WTC11 (cell line): ENCODE results near the gene MGMT. TPM values are rescaled to one million over a fixed set of nuclear protein-coding genes. Genes with fewer than 3 reads are reported as not detected.

Experiments
- ATAC-seq: fragments of 200-7000 bp; cut with Tn5 transposase; 2 replicates; pipeline ENCODE4 v1.10.0; 2021; ENCODE audit warnings: mild to moderate bottlenecking, moderate library complexity
- CTCF ChIA-PET: fragments of 300-600 bp; sonication (Branson Sonifier 250); formaldehyde crosslinking; loops from one replicate; lab custom pipeline; 2021; ENCODE audit warnings: antibody characterized with exemption; lab: Charles Lee
- POLR2A ChIA-PET: fragments of 350-600 bp; sonication (Branson Sonifier 250); formaldehyde crosslinking; loops from one replicate; lab custom pipeline; 2021; ENCODE audit warnings: antibody characterized with exemption; lab: Charles Lee
- DNase-seq: peaks from one replicate; pipeline ENCODE4 v3.0.0; 2021; ENCODE audit warnings: low spot score
- H3K27ac Mint-ChIP-seq: 2 replicates; pipeline ENCODE4 v1.8.0; 2021; ENCODE audit warnings: mixed read lengths
- H3K27me3 Mint-ChIP-seq: 2 replicates; pipeline ENCODE4 v1.8.0; 2021; ENCODE audit warnings: low read depth, mild to moderate bottlenecking, moderate library complexity, mixed read lengths
- H3K36me3 Mint-ChIP-seq: 2 replicates; pipeline ENCODE4 v1.8.0; 2021; ENCODE audit warnings: mixed read lengths
- H3K4me1 Mint-ChIP-seq: 2 replicates; pipeline ENCODE4 v1.8.0; 2022; ENCODE audit warnings: mixed read lengths
- H3K4me3 Mint-ChIP-seq: 2 replicates; pipeline ENCODE4 v1.8.0; 2021; ENCODE audit warnings: mild to moderate bottlenecking, moderate library complexity, mixed read lengths
- H3K9me3 Mint-ChIP-seq: 2 replicates; pipeline ENCODE4 v1.8.0; 2021; ENCODE audit warnings: mixed read lengths
- ARID4B ChIP-seq: sonication (generic); formaldehyde crosslinking; IDR thresholded peaks from 2 replicates; pipeline ENCODE4 v1.8.0; 2023; ENCODE audit warnings: missing genetic modification reagents, mild to moderate bottlenecking, borderline replicate concordance
- ATF3 ChIP-seq: sonication (generic); formaldehyde crosslinking; conservative IDR thresholded peaks from 2 replicates; pipeline ENCODE4 v1.8.1; 2022; ENCODE audit warnings: mild to moderate bottlenecking, missing genetic modification reagents
- CREB1 ChIP-seq: sonication (generic); formaldehyde crosslinking; IDR thresholded peaks from 2 replicates; pipeline ENCODE4 v1.8.0; 2023; ENCODE audit warnings: mild to moderate bottlenecking, missing genetic modification reagents
- CTCF ChIP-seq: fragments of 200-600 bp; IDR thresholded peaks from 2 replicates; pipeline ENCODE4 v1.8.0; 2022; ENCODE audit warnings: antibody characterized with exemption
- FOXP4 ChIP-seq: sonication (generic); formaldehyde crosslinking; IDR thresholded peaks from 2 replicates; pipeline ENCODE4 v1.8.0; 2022; ENCODE audit warnings: mild to moderate bottlenecking, missing genetic modification reagents
- GRHL2 ChIP-seq: fragments of 250-450 bp; sonication (Bioruptor Pico); IDR thresholded peaks from 2 replicates; pipeline ENCODE4 v1.8.0; 2022; ENCODE audit warnings: mild to moderate bottlenecking, moderate library complexity; ENCODE audit not compliant: insufficient replicate concordance, severe bottlenecking
- NFE2L1 ChIP-seq: sonication (generic); formaldehyde crosslinking; IDR thresholded peaks from 2 replicates; pipeline ENCODE4 v1.8.1; 2023; ENCODE audit warnings: missing genetic modification reagents
- NFYB ChIP-seq: sonication (generic); formaldehyde crosslinking; conservative IDR thresholded peaks from 2 replicates; pipeline ENCODE4 v1.8.0; 2022; ENCODE audit warnings: low read depth, missing genetic modification reagents
- PRRX2 ChIP-seq: fragments of 250-450 bp; sonication (Bioruptor Pico); IDR thresholded peaks from 2 replicates; pipeline ENCODE4 v1.8.0; 2021; ENCODE audit warnings: mild to moderate bottlenecking
- TEAD1 ChIP-seq: sonication (generic); formaldehyde crosslinking; IDR thresholded peaks from 2 replicates; pipeline ENCODE4 v1.8.0; 2022; ENCODE audit warnings: mild to moderate bottlenecking, missing genetic modification reagents
- ZBTB43 ChIP-seq: sonication (generic); formaldehyde crosslinking; IDR thresholded peaks from 2 replicates; pipeline ENCODE4 v1.8.1; 2023; ENCODE audit warnings: mild to moderate bottlenecking, missing genetic modification reagents
- ZNF121 ChIP-seq: sonication (generic); formaldehyde crosslinking; IDR thresholded peaks from 2 replicates; pipeline ENCODE4 v1.8.0; 2023; ENCODE audit warnings: missing genetic modification reagents
- ZNF138 ChIP-seq: sonication (generic); formaldehyde crosslinking; conservative IDR thresholded peaks from 2 replicates; pipeline ENCODE4 v1.8.1; 2022; ENCODE audit warnings: mild to moderate bottlenecking, moderate library complexity, missing genetic modification reagents
- ZNF425 ChIP-seq: fragments of 250-450 bp; sonication (Bioruptor Pico); conservative IDR thresholded peaks from 2 replicates; pipeline ENCODE4 v1.9.0; 2021; ENCODE audit warnings: mild to moderate bottlenecking
- total RNA-seq: library from RNA; stranded (reverse); gene quantifications from 3 replicates; pipeline ENCODE4 v1.2.3, GENCODE V29; 2021
- TF ChIP-seq, protein P1 (sequence below): sonication (generic); formaldehyde crosslinking; IDR thresholded peaks from 2 replicates; pipeline ENCODE4 v1.8.1; 2022; ENCODE audit warnings: low read depth, mild to moderate bottlenecking, moderate library complexity, missing genetic modification reagents, borderline replicate concordance

The MGMT gene
- total RNA-seq, 1 experiment from 2014 or later = 11.8 TPM

DNA sequence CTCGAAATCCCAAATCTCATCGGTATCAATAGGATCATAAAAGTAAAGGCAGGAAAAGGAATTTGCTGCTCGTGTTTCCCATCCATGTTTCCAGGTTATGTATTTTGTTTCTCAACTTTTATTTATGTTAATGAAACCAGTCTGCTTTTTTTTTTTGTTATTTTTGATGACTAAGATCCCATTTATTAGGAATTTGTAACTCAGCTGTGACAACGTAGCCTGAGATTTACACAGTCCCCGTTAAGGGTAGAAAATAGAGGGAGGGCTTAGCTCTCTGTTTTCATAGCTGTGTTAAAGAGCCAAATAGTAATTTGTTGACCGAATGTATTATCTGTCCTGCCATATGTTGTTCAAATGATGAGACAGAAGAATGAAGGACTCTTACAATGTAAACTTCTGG lies 164.0 kb downstream of the MGMT start (continued):
- TF ChIP-seq, protein P1, sequence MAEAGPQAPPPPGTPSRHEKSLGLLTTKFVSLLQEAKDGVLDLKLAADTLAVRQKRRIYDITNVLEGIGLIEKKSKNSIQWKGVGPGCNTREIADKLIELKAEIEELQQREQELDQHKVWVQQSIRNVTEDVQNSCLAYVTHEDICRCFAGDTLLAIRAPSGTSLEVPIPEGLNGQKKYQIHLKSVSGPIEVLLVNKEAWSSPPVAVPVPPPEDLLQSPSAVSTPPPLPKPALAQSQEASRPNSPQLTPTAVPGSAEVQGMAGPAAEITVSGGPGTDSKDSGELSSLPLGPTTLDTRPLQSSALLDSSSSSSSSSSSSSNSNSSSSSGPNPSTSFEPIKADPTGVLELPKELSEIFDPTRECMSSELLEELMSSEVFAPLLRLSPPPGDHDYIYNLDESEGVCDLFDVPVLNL (CRISPR knock-in tag) = no peak
- TF ChIP-seq ZBTB43 (no peak), NFYB (CRISPR knock-in tag) (no peak), ARID4B (CRISPR knock-in tag) (no peak), CTCF (no peak)

DNA sequence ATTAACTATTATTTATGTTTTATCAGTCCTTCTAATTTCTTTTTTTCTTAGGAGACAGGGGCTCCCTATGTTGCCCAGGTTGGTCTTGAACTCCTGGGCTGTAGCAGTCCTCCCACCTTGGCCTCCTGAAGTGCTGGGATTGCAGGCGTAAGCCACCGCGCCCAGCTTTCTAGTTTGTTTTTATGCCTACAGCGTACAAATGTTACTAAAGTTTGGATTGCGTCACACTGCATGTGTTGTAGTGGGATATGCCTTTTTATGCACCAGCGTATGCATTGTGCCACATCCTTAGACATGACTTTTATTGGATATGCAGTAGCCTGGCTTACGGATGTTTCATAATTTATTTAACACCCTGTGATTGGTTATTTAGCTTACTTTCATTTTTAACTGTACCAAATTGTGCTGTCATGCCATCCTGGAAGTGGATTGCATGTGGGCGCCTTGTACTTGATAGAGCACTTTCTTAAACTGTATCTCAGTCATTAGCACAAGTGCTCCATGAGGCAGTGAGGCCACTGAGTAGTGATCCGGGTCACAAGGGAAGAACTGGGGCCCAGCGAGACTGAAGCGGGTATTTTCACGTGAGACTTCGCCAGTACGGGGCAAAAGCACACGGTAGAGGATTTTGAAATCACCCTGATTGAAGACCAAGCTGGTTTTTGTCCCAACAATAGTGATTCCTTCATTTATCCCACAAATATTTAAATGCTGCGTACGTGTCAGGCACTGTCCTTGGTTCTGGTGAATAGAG lies 165.0 kb downstream of the MGMT start:
- Mint-ChIP-seq H3K27me3 (peaks cover 13% of the 10 kb centered on the region), H3K4me3 (no peak overlapping the region), H3K9me3 (no peaks in the 10 kb centered on the region), H3K27ac (no peak overlapping the region)
- DNase-seq (no peak), ATAC-seq (no peak)
- CTCF ChIA-PET = no interaction called here
- TF ChIP-seq CREB1 (CRISPR knock-in tag) (no peak), PRRX2 (CRISPR knock-in tag) (no peak), ZNF425 (no peak), ZNF138 (no peak), ZNF121 (CRISPR knock-in tag) (no peak), ATF3 (CRISPR knock-in tag) (no peak), TEAD1 (CRISPR knock-in tag) (no peak), GRHL2 (no peak), FOXP4 (no peak), NFE2L1 (CRISPR knock-in tag) (no peak)
- TF ChIP-seq, all 79 proteins: peak for 0
- no peaks in the 10 kb centered on the region; the same call in 1 of the 2 replicates for H3K36me3 Mint-ChIP-seq
- POLR2A ChIA-PET = no interaction called here
- H3K4me1 Mint-ChIP-seq = peaks cover 16% of the 10 kb centered on the region
